OCI-M1 (cell line): Measurements from ENCODE around the gene LETM1.

Experiments used
- DNase-seq: peaks from one replicate; lab custom pipeline; 2025; lab: John Stamatoyannopoulos, UW

LETM1 gene

DNA sequence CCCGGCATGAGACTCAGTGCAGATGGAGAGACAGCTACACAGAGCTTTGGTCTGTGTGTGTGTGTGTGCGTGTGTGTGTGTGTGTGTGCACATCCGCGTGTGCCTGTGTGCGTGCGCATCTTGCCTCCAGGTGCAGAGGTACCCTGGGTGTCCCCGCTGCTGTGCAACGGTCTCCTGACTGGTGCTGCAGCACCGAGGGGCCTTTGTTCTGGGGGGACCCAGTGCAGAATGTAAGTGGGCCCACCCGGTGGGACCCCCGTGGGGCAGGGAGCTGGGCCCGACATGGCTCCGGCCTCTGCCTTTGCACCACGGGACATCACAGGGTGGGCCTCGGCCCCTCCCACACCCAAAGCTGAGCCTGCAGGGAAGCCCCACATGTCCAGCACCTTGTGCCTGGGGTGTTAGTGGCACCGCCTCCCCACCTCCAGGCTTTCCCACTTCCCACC lies 48.6 kb downstream of the LETM1 start:
- no peak for DNase-seq

- DNase-seq, result no peak
These were observed 49.2 kb downstream of the LETM1 start for GRCh38 chr4:1806596-1807331.

DNA sequence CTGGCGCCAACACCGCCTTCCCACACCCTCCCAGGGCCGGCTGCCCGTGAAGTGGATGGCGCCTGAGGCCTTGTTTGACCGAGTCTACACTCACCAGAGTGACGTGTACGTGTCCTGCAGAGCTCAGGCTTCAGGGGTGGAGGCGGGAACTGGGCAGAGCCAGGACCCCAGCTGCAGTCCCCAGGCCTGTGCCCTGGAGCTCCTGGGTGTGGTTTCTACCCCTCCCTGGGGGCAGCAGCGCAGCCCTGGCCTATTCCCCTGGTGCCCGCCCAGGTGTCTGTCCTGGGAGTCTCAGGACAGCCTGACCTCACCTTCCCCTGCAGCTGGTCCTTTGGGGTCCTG lies 49.8 kb downstream of the LETM1 start:
- DNase-seq, result no peak

- DNase-seq, result no peak
These were observed 50.3 kb downstream of the LETM1 start for GRCh38 chr4:1805493-1806222.

GRCh38 chr4:1804638-1805492 lies 51.1 kb downstream of the LETM1 start:
- no peak for DNase-seq

DNA sequence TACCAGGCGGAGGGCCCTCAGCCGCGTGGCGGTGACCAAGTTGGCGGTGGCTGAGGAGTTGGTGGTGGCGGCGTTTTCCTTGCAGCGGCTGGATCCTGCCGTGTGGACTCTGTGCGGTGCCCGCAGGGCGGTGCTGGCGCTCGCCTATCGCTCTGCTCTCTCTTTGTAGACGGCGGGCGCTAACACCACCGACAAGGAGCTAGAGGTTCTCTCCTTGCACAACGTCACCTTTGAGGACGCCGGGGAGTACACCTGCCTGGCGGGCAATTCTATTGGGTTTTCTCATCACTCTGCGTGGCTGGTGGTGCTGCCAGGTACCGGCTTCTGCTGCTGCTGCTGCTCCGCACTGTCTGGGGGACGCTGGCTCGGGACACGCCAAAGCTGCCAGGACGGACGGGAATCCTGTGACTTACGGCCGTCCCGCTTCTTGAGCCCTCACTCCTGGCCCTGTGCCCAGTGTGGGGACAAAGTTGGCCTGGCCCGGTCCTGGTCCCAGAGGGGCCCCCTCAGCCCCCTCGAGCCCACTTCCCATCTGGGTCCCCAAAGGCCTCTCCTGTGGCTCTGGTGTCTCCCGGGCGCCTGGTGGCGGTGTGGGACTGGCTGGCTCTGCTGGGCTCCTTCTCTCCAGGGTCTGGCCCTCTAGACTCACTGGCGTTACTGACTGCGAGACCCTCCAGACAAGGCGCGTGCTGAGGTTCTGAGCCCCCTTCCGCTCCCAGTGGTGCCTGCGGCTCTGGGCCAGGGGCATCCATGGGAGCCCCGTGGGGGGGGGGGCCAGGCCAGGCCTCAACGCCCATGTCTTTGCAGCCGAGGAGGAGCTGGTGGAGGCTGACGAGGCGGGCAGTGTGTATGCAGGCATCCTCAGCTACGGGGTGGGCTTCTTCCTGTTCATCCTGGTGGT lies 52.2 kb downstream of the LETM1 start:
- DNase-seq, result no peak

GRCh38 chr4:1802720-1803522 lies 53.0 kb downstream of the LETM1 start:
- DNase-seq, result no peak

- no peak for DNase-seq
These were observed 53.7 kb downstream of the LETM1 start for GRCh38 chr4:1802151-1802715.

- no peak for DNase-seq
These were observed 54.5 kb downstream of the LETM1 start for GRCh38 chr4:1801286-1801958.

- no peak for DNase-seq
These were observed 55.2 kb downstream of the LETM1 start for GRCh38 chr4:1800805-1801204.

DNA sequence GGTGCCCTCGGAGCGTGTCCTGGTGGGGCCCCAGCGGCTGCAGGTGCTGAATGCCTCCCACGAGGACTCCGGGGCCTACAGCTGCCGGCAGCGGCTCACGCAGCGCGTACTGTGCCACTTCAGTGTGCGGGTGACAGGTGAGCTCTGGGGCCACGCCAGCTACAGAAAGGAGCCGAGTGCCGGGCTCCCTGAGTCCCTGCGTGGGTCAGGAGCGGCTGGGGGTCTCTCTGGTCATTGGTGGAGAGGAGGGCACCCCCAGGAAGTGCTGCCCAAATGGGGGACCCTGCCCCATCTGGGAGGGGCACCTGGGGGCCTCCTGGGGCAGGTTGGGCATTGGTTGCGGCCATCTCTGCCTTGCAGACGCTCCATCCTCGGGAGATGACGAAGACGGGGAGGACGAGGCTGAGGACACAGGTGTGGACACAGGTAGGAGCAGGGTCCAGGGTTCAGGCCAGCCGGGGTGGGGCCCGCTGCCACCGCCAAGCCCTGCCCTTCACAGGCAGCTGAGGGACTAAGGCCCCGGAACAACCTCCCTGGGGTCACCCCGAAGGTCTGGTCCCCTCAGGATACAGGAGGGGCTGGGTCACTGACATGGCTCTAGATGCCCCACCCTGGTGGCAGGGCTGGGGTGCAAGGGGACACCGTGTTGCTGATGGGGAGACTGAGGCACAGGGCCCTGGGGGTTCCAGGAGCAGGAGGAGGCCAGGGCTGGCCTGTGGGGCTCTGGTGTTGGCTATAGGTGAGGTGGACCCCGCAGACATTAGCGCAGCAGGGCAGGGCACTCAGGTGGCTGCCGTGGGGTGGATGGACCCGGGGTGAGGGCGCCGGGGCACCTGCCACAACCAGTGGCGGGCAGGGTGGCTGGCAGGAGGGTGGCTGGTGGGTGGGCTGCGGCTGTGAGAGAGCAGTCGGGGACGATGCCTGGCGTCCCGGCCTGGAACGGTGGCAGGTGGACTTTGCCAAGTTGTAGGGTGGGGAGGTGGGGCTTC lies 56.3 kb downstream of the LETM1 start:
- no peak for DNase-seq

GRCh38 chr4:1798580-1799386 lies 57.2 kb downstream of the LETM1 start:
- DNase-seq, result no peak

GRCh38 chr4:1797861-1798579 lies 57.9 kb downstream of the LETM1 start:
- DNase-seq, result no peak

GRCh38 chr4:1797298-1797860 lies 58.6 kb downstream of the LETM1 start:
- DNase-seq, result no peak

DNA sequence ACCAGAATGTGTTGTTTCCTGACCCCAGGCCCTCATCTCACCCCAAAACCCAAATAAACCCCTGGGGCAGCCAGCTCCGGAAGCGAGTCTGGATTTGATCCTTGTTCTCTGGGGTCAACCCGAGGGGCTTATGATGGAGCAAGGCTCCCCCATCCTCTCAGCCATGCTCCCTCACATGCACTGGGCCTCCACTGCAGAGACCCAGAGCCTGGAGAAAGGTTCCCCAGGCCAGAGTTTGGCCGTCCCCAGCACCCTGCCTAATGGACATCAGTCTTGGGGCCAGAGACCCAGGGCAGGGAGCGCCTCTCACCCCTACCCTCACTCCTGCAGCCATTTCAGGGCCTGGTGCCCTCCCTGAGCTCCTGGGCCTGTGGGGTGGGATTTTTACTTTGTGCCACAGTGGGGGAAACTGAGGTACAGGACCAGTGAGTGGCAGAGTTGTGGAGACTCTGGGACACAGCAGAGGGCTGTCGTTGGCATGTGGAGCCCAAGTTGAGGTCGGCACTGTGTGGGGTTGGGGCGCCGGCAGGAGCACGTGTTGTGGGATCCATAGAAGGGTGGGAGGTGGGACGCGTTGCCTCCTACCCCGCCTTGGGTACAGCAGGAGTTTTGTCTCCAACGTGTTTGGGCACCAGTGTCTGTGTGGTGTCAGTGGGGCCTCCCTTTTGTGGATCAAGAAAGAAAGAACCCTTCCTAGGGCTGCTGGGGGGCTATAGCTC lies 59.3 kb downstream of the LETM1 start:
- DNase-seq, result no peak
